Muscle of back (tissue), 11 donors: ENCODE results near the gene EI24. TPM values are rescaled to one million over a fixed set of nuclear protein-coding genes. Genes with fewer than 3 reads are reported as not detected.
"Not testable (repeated sequence)": the region's sequence is repeated elsewhere in the genome, so short reads cannot be mapped to it uniquely, and the experiment has no call there.

Source experiments
- DNase-seq, 3 donors: peaks; one replicate each; pipeline versions ENCODE4 v3.0.0 to v3.0.0-alpha.2; 2013
- polyA plus RNA-seq, 10 donors: library from polyadenylated mRNA; unstranded; fragments of 120-200 nt; gene quantifications; one replicate each; pipeline ENCODE4 v1.2.1, GENCODE V29; 2013; ENCODE audit not compliant: insufficient read length in 10 of 10

Gene EI24
- polyA plus RNA-seq, 10 donors = 65.6 to 78.0 (median 68.8) TPM

DNA sequence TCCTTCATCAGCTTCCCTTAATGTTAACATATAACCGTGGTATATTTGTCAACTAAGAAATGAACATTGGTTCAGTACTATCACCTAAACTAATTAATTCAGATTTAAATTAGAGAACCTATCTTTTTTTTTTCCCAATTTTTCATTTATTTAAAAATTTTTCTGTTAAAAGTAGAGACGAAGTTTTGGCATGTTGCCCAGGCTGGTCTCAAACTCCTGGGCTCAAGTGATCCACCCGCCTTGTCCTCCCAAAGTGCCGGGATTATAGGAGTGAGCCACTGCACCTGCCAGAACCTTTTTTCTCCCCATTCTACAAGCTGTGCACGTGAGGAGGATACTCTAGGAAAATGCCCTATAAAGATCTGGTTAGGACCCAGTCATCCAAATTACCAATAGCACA, 3.6 kb downstream of the EI24 start:
- DNase-seq = no peak

- not testable (repeated sequence) for DNase-seq
Observed at GRCh38 chr11:125577181-125577580, 7.9 kb downstream of the EI24 start.

DNA sequence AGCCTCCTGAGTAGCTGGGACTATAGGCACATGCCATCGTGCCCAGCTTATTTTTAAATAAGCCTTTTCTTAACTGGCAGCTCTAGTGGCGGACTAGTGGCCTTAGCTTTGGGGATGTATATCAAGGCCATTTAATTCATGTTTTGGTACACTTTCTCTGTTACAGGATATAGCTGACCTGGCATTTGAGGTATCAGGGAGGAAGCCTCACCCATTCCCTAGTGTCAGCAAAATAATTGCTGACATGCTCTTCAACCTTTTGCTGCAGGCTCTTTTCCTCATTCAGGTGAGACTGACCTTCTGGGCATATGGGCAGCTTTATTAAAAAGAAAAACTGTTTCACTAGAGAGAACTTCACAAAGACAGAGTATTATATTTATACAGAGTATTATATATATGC, 9.5 kb downstream of the EI24 start:
- DNase-seq = no peak

DNA sequence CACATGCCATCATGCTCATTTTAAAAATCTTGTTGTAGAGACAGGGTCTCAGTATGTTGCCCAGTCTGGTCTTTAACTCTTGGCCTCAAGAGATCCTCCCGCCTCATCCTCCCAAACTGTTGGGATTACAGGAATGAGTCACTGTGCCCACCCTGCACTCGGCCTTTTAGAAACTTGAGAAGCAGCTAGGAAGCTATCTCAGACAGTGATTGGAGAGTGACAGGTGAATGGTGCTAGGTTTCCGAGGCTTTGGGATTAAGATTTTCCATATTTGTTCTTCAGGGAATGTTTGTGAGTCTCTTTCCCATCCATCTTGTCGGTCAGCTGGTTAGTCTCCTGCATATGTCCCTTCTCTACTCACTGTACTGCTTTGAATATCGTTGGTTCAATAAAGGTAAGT, 10.5 kb downstream of the EI24 start:
- no peak for DNase-seq

DNA sequence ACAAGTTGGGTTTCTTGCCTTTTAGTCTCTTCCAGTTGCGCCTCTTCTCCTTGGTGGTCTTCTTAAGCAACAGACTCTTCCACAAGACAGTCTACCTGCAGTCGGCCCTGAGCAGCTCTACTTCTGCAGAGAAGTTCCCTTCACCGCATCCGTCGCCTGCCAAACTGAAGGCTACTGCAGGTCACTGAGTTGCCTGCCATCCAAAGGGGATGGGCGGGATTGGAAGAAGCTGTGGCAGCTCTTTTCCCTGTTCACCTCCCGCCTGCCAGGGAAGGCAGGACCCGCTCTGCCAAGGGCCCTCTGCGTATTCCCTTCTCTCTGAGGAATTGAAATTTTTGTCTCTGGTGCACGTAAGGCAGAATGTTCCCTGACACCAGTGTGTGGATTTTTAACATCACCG, 14.2 kb downstream of the EI24 start:
- no peak for DNase-seq

- DNase-seq = no peak
Observed at GRCh38 chr11:125585487-125585886, 16.2 kb downstream of the EI24 start.

GRCh38 chr11:125586623-125587022, 17.3 kb downstream of the EI24 start:
- no peak for DNase-seq

GRCh38 chr11:125587480-125587879, 18.2 kb downstream of the EI24 start:
- DNase-seq = no peak

DNA sequence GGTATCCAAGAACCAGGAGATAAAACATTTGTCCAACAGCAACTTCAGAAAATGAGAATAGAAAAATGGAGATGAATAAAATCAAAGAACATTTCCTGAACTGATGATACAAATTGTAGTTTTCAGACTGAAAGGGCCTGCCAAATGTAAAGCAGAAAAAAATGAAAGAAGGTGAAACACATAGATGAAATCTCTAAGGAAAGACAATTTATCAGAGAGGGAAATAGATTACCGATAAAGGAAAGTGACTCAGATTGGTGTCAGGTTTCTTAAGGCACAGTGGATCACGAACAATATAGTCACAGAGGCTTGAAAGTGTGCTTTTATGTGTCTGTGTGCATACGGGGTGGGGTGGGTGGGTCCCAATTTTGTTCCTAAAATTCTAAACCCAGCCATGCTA, 19.2 kb downstream of the EI24 start:
- no peak for DNase-seq

DNA sequence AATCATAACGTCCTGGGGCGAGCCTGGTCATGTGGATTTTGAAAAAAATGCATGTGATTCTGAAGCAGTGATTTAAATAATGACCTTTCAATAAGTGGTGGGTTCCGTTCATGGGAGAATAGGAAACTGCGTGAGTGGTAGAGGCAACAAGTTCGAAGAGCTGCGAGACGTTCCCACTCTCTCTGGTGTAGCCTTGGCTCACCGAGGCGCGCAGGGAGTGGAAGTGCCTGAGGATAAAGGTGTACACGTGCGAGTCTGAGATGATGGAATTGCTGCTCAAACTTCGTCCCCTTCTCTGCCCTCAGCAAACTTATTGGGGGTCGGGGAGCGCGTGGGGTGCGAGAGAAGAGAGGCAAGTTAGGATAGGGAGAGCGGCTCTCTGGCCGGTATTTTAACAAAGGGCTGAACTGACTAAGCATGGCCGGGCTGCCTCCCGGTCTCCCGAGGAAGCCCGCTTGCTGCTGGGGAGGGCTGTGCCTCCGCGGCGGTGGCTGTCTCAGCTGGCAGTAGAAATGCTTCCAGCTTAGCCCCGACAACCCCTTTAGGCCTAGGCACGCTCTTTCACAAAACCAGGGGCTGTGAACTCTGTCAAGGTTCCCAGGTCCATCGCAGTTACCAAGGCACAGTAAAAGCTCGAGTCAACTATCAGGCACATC, 22.5 kb downstream of the EI24 start:
- peak in 1 of 3 donors; percentile 10 for DNase-seq

GRCh38 chr11:125592305-125593113, 23.2 kb downstream of the EI24 start, which contains the start of gene STT3A:
STT3A (plus strand) TSS chr11:125592852; CDS start chr11:125595916, 3,064 bp downstream.
- DNase-seq = peak; percentile 100

- DNase-seq = peak in 1 of 3 donors; percentile 11
Observed at GRCh38 chr11:125593114-125593820, 24.0 kb downstream of the EI24 start.

GRCh38 chr11:125594958-125595357, 25.7 kb downstream of the EI24 start:
- no peak for DNase-seq

DNA sequence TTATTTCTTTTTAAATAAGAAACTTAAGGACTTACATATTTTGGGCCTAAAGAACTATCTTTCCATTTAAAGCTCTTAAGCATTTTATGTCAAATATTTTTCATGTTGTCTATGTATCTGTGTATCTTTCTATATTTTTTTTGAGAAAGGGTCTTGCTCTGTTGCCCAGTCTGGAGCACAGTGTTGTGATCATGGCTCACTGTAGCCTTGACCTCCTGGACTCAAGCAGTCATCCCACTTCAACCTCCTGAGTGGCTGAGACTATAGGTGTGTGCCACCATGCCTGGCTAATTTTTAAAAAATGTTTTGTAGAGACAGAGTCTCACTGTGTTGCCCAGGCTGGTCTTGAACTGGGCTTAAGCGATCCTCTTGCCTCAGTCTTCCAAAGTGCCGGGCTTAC, 31.4 kb downstream of the EI24 start:
- DNase-seq = no peak

GRCh38 chr11:125603207-125603606, 33.9 kb downstream of the EI24 start:
- DNase-seq = no peak

GRCh38 chr11:125605417-125605816, 36.1 kb downstream of the EI24 start:
- no peak for DNase-seq

DNA sequence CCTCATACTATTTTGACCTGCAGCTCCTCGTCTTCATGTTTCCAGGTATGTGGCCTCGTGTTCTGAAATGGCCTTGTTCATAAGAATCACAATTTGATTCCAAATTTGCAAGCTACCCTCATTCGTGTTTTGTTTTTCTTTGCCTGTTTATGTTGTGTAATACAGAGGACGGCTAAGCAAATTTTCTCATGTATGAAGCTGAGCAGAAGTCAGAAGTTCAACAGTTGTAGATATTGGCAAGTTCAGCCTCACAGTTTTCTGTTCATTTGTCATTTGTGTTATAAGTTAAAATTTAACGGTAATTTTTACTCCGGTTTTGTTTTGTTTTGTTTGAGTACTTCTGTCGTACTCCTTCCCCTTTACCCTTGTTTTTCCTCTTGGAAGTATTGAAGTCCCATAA, 40.3 kb downstream of the EI24 start:
- no peak for DNase-seq

DNA sequence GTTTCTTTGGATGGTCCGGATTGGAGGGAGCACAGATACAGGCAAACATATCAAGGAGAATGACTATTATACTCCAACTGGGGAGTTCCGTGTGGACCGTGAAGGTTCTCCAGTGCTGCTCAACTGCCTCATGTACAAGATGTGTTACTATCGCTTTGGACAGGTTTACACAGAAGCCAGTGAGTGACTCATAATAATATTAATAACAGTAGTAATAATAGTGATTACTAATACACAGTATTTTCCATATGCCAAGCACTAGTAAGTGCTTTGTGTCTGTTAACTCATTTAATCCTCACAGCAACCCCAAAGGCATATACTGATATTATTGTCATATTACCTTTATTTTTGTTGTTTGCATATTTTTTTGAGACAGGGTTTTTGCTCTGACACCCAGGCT, 49.1 kb downstream of the EI24 start:
- DNase-seq = no peak

DNA sequence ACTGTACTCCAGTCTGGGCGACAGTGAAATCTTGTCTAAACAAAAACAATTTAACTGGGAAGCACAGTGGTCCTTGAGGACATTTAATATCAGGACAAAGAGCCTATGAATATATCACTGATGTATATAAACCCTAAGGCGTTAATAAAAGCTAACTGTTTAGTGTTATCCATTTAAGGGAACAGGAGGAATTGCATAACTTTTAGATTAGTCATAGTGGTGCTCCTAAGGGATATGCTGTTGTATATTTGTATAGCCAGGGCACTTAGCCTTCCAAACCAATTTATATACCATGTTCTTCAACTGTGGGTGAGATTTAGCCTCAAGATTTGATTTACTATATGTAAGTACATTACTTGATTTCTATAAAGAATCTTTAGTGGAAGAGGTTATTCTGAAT, 52.7 kb downstream of the EI24 start:
- no peak for DNase-seq

GRCh38 chr11:125623064-125623463, 53.8 kb downstream of the EI24 start:
- DNase-seq = no peak

DNA sequence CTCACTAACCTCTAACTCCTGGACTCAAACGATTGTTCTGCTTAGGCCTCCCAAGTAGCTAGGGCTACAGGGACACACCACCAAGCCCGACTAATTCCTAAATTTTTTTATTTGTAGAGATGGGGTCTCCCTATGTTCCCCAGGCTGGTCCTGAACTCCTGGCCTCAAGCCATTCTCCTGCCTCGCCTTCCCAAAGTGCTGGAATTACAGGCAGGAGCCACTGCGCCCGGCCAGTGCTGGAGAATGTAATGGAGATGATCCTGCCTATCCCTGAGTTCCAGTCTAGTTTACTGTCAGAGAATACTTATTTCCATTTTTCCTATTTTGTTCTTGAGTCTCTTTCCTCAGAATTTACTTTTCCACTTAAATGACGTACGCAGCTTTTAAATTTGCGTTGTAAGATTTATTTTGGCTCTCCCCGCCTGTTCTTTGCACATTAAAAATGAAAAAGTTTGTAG, 55.5 kb downstream of the EI24 start, which contains the start of gene CHEK1:
Gene CHEK1, plus strand, starts transcription at position 408 of the 458 bp plus-strand sequence. CDS start 1,606 bp downstream, outside the sequence.
- DNase-seq = no peak

GRCh38 chr11:125625225-125625629, 56.0 kb downstream of the EI24 start:
- no peak for DNase-seq
